Left cardiac atrium (tissue), 4 donors: Measurements from ENCODE around the gene NECAB2. TPM values are rescaled to one million over a fixed set of nuclear protein-coding genes. Genes with fewer than 3 reads are reported as not detected.

Experiments used
- ATAC-seq, 2 donors: fragments of 200-7000 bp; cut with Tn5 transposase; one replicate each; pipeline ENCODE4 v1.9.1; 2020; ENCODE audit warnings: mild to moderate bottlenecking in 2 of 2, moderate library complexity in 2 of 2
- DNase-seq: peaks from one replicate; pipeline ENCODE4 v3.0.0-alpha.2; 2020
- intact Hi-C, 2 donors: fragments of 100-400 bp; cut with DNase I; formaldehyde crosslinking; loops; one replicate each; pipeline versions ENCODE4 v1.14.1 to v1.15.1; 2022 to 2023
- total RNA-seq, 2 donors: library from RNA; stranded (reverse); fragmentation: NEBNext Ultra II Directional; extraction: Animal tissue kit (Norgen Biotek cat#: 25700); gene quantifications; one replicate each; pipeline ENCODE4 v1.2.1, GENCODE V29; 2021
- donor health status: DM: no; HTN: yes; CAD: no.
- donor health status: DM: no; HTN: yes; CAD: no; lungs with severe emphysema.
- donor health status: DM: yes; HTN: yes; CAD: no.
- donor health status: Dilated cardiomyopathy.

NECAB2 gene
- total RNA-seq, 2 donors from 2014 or later: 0.91 TPM; not detected in 1

- DNase-seq: no peak
- ATAC-seq: peak; percentile 30 to 53
- intact Hi-C loops: no loop called here
Observed at GRCh38 chr16:84032458-84033178, 64.6 kb downstream of the NECAB2 start.

- DNase-seq (no peak), ATAC-seq (no peak)
- intact Hi-C loops: no loop called here
Observed at GRCh38 chr16:84033251-84034195, 65.5 kb downstream of the NECAB2 start.

- DNase-seq: no peak
- ATAC-seq: no peak
- intact Hi-C loops: no loop called here
Observed at GRCh38 chr16:84034516-84034915, 66.5 kb downstream of the NECAB2 start.

GRCh38 chr16:84036131-84036530 lies 68.1 kb downstream of the NECAB2 start:
- intact Hi-C loops: loop anchor here in 1 of 2 donors (2.0 kb wide), 1 partner anchor 27 kb away; no protein-coding TSS in a partner anchor
- DNase-seq (no peak), ATAC-seq (no peak)

GRCh38 chr16:84036982-84037425 lies 69.0 kb downstream of the NECAB2 start:
- DNase-seq (no peak), ATAC-seq (peak; percentile 38 to 49)
- intact Hi-C loops: loop anchor here in 1 of 2 donors (2.0 kb wide), 1 partner anchor 28 kb away; no protein-coding TSS in a partner anchor

- ATAC-seq: no peak
- intact Hi-C loops: no loop called here
- DNase-seq: no peak
Observed at GRCh38 chr16:84038469-84038868, 70.4 kb downstream of the NECAB2 start.

- intact Hi-C loops: no loop called here
- ATAC-seq (no peak), DNase-seq (no peak)
Observed at GRCh38 chr16:84039696-84040095, 71.7 kb downstream of the NECAB2 start.

GRCh38 chr16:84040226-84040822 lies 72.3 kb downstream of the NECAB2 start:
- no peak for ATAC-seq
- intact Hi-C loops: no loop called here
- DNase-seq: no peak

GRCh38 chr16:84040823-84041820 lies 73.1 kb downstream of the NECAB2 start:
- intact Hi-C loops: no loop called here
- ATAC-seq (peak in 1 of 2 donors; percentile 46), DNase-seq (no peak)

GRCh38 chr16:84041881-84042280 lies 73.8 kb downstream of the NECAB2 start:
- ATAC-seq: no peak
- intact Hi-C loops: no loop called here
- DNase-seq: no peak

- no peak for ATAC-seq
Observed at GRCh38 chr16:84042308-84042878, 74.3 kb downstream of the NECAB2 start, which contains the start of gene SLC38A8. SLC38A8 (minus strand) TSS chr16:84042795; CDS start chr16:84042157, 638 bp downstream.

GRCh38 chr16:84042879-84043485 lies 74.9 kb downstream of the NECAB2 start:
- ATAC-seq: no peak
- no peak for DNase-seq
- intact Hi-C loops: no loop called here

More at GRCh38 chr16:84042308-84042878, 74.3 kb downstream of the NECAB2 start, which contains the start of gene SLC38A8:
- DNase-seq: no peak
- intact Hi-C loops: no loop called here

- intact Hi-C loops: no loop called here
- ATAC-seq (peak in 1 of 2 donors; percentile 14), DNase-seq (no peak)
Observed at GRCh38 chr16:84043486-84044117, 75.6 kb downstream of the NECAB2 start.

- ATAC-seq (no peak), DNase-seq (no peak)
- intact Hi-C loops: no loop called here
Observed at GRCh38 chr16:84044118-84044488, 76.1 kb downstream of the NECAB2 start.

GRCh38 chr16:84045001-84045817 lies 77.2 kb downstream of the NECAB2 start:
- DNase-seq (no peak), ATAC-seq (no peak)
- intact Hi-C loops: no loop called here

- intact Hi-C loops: no loop called here
- ATAC-seq: no peak
- no peak for DNase-seq
Observed at GRCh38 chr16:84045818-84046470, 77.9 kb downstream of the NECAB2 start.
